ENCODE results near the gene RNF8. TPM values are rescaled to one million over a fixed set of nuclear protein-coding genes. Genes with fewer than 3 reads are reported as not detected.

The RNF8 gene
- total RNA-seq, 4 donors from 2014 or later: 6.9 to 17.8 (median 11.9) TPM

GRCh38 chr6:37308069-37308815, 45.5 kb upstream of the RNF8 start:
- peaks cover 0 to 13% of the 10 kb centered on the region in 2 donors for H3K36me3 ChIP-seq
- intact Hi-C loops (cut with DNase I; ENCODE audit: low total_unique reads): loop anchor here (5.0 kb wide), 1 partner anchor 124 kb away; the partner anchor contains the start of gene CMTR1
- H3K4me3 ChIP-seq: no peak overlapping the region
- H3K9me3 ChIP-seq: no peaks in the 10 kb centered on the region
- H3K27ac ChIP-seq: peak overlapping the region in 1 of 4 donors; percentile 44
- ATAC-seq (peak; percentile 48 to 60), DNase-seq (peak in 1 of 2 donors; percentile 33)
- H3K27me3 ChIP-seq: no peaks in the 10 kb centered on the region
- no peak for TF ChIP-seq CTCF (IDR thresholded peaks at IDR 0.05 in 4 of 5, conservative IDR thresholded peaks at IDR 0.05 in 1 of 5)
- TF ChIP-seq POLR2A (IDR thresholded peaks at IDR 0.05): no peak
- peaks cover 8 to 14% of the 10 kb centered on the region in 2 donors for H3K4me1 ChIP-seq
- in situ Hi-C loops (cut with MboI; ENCODE audit: low sequenced_read_pairs in 4 of 4): no loop called here

GRCh38 chr6:37309046-37309445, 44.7 kb upstream of the RNF8 start:
- peaks cover 0 to 17% of the 10 kb centered on the region in 2 donors for H3K36me3 ChIP-seq
- no peaks in the 10 kb centered on the region for H3K9me3 ChIP-seq
- H3K27me3 ChIP-seq: no peaks in the 10 kb centered on the region
- H3K27ac ChIP-seq: no peak overlapping the region
- no peak for DNase-seq
- in situ Hi-C loops (cut with MboI; ENCODE audit: low sequenced_read_pairs in 4 of 4): no loop called here
- intact Hi-C loops (cut with DNase I; ENCODE audit: low total_unique reads): loop anchor here (5.0 kb wide), 1 partner anchor 123 kb away; the partner anchor contains the start of gene CMTR1
- peaks cover 8 to 14% of the 10 kb centered on the region in 2 donors for H3K4me1 ChIP-seq
- ATAC-seq: no peak
- H3K4me3 ChIP-seq: no peak overlapping the region
- TF ChIP-seq CTCF (IDR thresholded peaks at IDR 0.05 in 4 of 5, conservative IDR thresholded peaks at IDR 0.05 in 1 of 5) (no peak), POLR2A (IDR thresholded peaks at IDR 0.05) (no peak)

GRCh38 chr6:37309692-37310091, 44.1 kb upstream of the RNF8 start:
- TF ChIP-seq CTCF (IDR thresholded peaks at IDR 0.05 in 4 of 5, conservative IDR thresholded peaks at IDR 0.05 in 1 of 5) (no peak), POLR2A (IDR thresholded peaks at IDR 0.05) (no peak)
- in situ Hi-C loops (cut with MboI; ENCODE audit: low sequenced_read_pairs in 4 of 4) (no loop called here), intact Hi-C loops (cut with DNase I; ENCODE audit: low total_unique reads) (loop anchor here (5.0 kb wide), 2 partner anchors 97 to 123 kb away; partner anchors contain the start of gene CMTR1)
- no peaks in the 10 kb centered on the region for H3K27me3 ChIP-seq
- H3K27ac ChIP-seq: no peak overlapping the region
- ATAC-seq: no peak
- no peak for DNase-seq
- H3K4me1 ChIP-seq: peaks cover 8 to 14% of the 10 kb centered on the region in 2 donors
- no peaks in the 10 kb centered on the region for H3K9me3 ChIP-seq
- H3K4me3 ChIP-seq: no peak overlapping the region
- H3K36me3 ChIP-seq: peaks cover 0 to 19% of the 10 kb centered on the region in 2 donors

GRCh38 chr6:37310966-37311365, 42.8 kb upstream of the RNF8 start:
- no peak overlapping the region for H3K27ac ChIP-seq
- H3K9me3 ChIP-seq: no peaks in the 10 kb centered on the region
- TF ChIP-seq CTCF (IDR thresholded peaks at IDR 0.05 in 4 of 5, conservative IDR thresholded peaks at IDR 0.05 in 1 of 5) (no peak), POLR2A (IDR thresholded peaks at IDR 0.05) (no peak)
- H3K4me1 ChIP-seq: peaks cover 8 to 14% of the 10 kb centered on the region in 2 donors
- intact Hi-C loops (cut with DNase I; ENCODE audit: low total_unique reads): loop anchor here (5.0 kb wide), 1 partner anchor 99 kb away; no protein-coding TSS in a partner anchor
- peaks cover 0 to 32% of the 10 kb centered on the region in 2 donors for H3K36me3 ChIP-seq
- no peak overlapping the region for H3K4me3 ChIP-seq
- in situ Hi-C loops (cut with MboI; ENCODE audit: low sequenced_read_pairs in 4 of 4): no loop called here
- DNase-seq (no peak), ATAC-seq (no peak)
- no peaks in the 10 kb centered on the region for H3K27me3 ChIP-seq

Data from gastrocnemius medialis (tissue), 4 donors.